ENCODE measurements around the gene NTN4.

The NTN4 gene

DNA sequence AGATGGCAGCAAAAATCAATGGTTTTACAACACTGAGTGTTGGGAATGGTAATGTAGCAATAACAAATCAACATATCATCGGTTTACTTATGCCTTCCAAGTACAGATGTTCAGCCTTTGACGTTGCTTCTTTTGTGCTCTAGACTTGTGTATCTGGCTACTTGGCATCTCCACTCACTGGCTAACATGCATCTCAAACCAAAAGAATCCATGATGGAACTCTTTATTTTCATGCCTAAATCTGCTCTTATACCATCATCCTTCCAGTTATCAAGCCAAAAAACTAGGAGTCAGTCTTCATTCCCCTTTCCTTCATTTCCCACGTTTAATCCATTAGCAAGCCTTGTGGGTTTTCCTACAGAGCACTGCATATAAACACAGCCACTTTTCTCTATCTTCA is 150.0 kb downstream of the NTN4 start:
- Histone ChIP-seq H3K4me3 (ENCODE audit: low read length) (no peak overlapping the region), H3K36me3 (ENCODE audit: control insufficient read depth, low read length) (no peaks in the 10 kb centered on the region), H3K4me1 (ENCODE audit: control insufficient read depth, low read length) (no peaks in the 10 kb centered on the region), H3F3A (ENCODE audit: control insufficient read depth, insufficient read depth) (no peaks in the 10 kb centered on the region), H3K9me3 (ENCODE audit: control insufficient read depth, insufficient read depth, low read length) (no peaks in the 10 kb centered on the region), H3K27ac (ENCODE audit: low read depth, low read length) (no peak overlapping the region), H3K27me3 (ENCODE audit: control insufficient read depth, low read length) (0 out of 2 replicates have a peak, but pooled peaks cover 2% of the 10 kb centered on the region), H3K9me2 (replicated peaks; ENCODE audit: control insufficient read depth, low read length) (no peaks in the 10 kb centered on the region), H3K4me2 (ENCODE audit: low read length) (no peak overlapping the region), H4K20me1 (ENCODE audit: control insufficient read depth, insufficient read depth, low read depth, low read length) (no peaks in the 10 kb centered on the region), H3K79me2 (ENCODE audit: control insufficient read depth, low read length) (no peaks in the 10 kb centered on the region)
- TF ChIP-seq EZH2phosphoT487 (IDR thresholded peaks at IDR 0.05; ENCODE audit: borderline replicate concordance, low read length): no peak
- TF ChIP-seq, protein P1, sequence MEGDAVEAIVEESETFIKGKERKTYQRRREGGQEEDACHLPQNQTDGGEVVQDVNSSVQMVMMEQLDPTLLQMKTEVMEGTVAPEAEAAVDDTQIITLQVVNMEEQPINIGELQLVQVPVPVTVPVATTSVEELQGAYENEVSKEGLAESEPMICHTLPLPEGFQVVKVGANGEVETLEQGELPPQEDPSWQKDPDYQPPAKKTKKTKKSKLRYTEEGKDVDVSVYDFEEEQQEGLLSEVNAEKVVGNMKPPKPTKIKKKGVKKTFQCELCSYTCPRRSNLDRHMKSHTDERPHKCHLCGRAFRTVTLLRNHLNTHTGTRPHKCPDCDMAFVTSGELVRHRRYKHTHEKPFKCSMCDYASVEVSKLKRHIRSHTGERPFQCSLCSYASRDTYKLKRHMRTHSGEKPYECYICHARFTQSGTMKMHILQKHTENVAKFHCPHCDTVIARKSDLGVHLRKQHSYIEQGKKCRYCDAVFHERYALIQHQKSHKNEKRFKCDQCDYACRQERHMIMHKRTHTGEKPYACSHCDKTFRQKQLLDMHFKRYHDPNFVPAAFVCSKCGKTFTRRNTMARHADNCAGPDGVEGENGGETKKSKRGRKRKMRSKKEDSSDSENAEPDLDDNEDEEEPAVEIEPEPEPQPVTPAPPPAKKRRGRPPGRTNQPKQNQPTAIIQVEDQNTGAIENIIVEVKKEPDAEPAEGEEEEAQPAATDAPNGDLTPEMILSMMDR (IDR thresholded peaks at IDR 0.05; ENCODE audit: low read depth, low read length, poor library complexity, severe bottlenecking): no peak

DNA sequence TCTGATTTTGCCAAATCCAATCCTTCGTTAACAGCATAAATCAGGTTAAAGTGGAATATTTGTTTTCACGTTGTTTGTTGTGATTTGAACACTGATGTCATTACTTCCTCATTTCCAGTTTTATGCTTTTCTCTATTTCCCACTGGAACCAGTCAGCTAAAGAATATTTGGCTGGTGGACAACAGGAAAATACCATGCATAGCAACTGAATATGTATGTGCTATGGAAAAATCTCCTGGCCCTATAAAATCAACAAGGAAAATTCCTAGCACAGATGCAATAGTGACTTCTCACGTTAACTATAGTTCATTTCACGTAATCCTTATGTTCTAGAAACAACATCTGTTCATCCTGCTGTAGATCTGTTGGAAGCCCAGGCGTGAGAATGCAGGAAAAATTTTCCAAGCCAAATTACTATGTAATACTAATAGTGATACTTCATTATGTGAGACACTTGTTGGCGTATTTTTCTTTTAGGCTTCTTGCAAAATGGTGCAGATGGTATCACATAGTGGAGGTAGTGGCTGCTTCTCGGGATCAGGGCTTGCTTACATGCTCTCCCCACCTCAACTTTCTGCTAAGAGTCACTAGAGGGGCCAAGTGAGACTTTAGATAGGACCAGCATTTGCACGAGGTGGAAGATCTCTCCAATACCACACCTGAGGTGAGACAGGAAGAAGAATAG is 153.0 kb downstream of the NTN4 start:
- TF ChIP-seq EZH2phosphoT487 (IDR thresholded peaks at IDR 0.05; ENCODE audit: borderline replicate concordance, low read length): no peak
- TF ChIP-seq, protein P1 (IDR thresholded peaks at IDR 0.05; ENCODE audit: low read depth, low read length, poor library complexity, severe bottlenecking): no peak
- no peak overlapping the region for H3K27ac ChIP-seq (ENCODE audit: low read depth, low read length)
- no peak overlapping the region for H3K4me3 ChIP-seq (ENCODE audit: low read length)
- no peaks in the 10 kb centered on the region for H3K4me1 ChIP-seq (ENCODE audit: control insufficient read depth, low read length)
- H3F3A ChIP-seq (ENCODE audit: control insufficient read depth, insufficient read depth): no peaks in the 10 kb centered on the region
- H3K27me3 ChIP-seq (ENCODE audit: control insufficient read depth, low read length): 0 out of 2 replicates have a peak, but pooled peaks cover 2% of the 10 kb centered on the region
- no peaks in the 10 kb centered on the region for H3K9me2 ChIP-seq (replicated peaks; ENCODE audit: control insufficient read depth, low read length)
- H3K79me2 ChIP-seq (ENCODE audit: control insufficient read depth, low read length): no peaks in the 10 kb centered on the region
- H3K9me3 ChIP-seq (ENCODE audit: control insufficient read depth, insufficient read depth, low read length): no peaks in the 10 kb centered on the region
- no peak overlapping the region for H3K4me2 ChIP-seq (ENCODE audit: low read length)
- H3K36me3 ChIP-seq (ENCODE audit: control insufficient read depth, low read length): no peaks in the 10 kb centered on the region
- no peaks in the 10 kb centered on the region for H4K20me1 ChIP-seq (ENCODE audit: control insufficient read depth, insufficient read depth, low read depth, low read length)

DNA sequence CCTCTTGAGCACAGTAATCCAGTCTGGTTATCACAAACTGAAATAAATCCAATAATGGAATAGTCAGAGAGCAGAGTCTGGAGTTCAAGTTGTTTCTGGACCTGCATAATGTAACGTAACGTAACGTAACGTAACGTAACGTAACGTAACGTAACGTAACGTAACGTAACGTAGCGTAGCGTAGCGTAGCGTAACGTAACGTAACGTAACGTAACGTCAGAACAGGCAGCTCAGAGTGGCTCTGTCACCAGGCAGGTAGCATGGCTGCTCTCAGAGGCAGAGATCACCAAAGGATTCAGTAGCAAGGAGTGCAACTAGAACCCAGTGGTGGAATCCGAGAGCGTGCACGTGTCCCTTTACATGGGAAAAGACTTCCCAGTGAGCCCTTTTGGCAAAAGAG is 153.6 kb downstream of the NTN4 start:
- Histone ChIP-seq H3K27ac (ENCODE audit: low read depth, low read length) (no peak overlapping the region), H3K4me2 (ENCODE audit: low read length) (no peak overlapping the region), H3K79me2 (ENCODE audit: control insufficient read depth, low read length) (no peaks in the 10 kb centered on the region), H3K27me3 (ENCODE audit: control insufficient read depth, low read length) (0 out of 2 replicates have a peak, but pooled peaks cover 2% of the 10 kb centered on the region), H3F3A (ENCODE audit: control insufficient read depth, insufficient read depth) (no peaks in the 10 kb centered on the region), H4K20me1 (ENCODE audit: control insufficient read depth, insufficient read depth, low read depth, low read length) (no peaks in the 10 kb centered on the region), H3K36me3 (ENCODE audit: control insufficient read depth, low read length) (no peaks in the 10 kb centered on the region), H3K4me1 (ENCODE audit: control insufficient read depth, low read length) (no peaks in the 10 kb centered on the region), H3K9me3 (ENCODE audit: control insufficient read depth, insufficient read depth, low read length) (no peaks in the 10 kb centered on the region), H3K9me2 (replicated peaks; ENCODE audit: control insufficient read depth, low read length) (no peaks in the 10 kb centered on the region), H3K4me3 (ENCODE audit: low read length) (no peak overlapping the region)
- no peak for TF ChIP-seq EZH2phosphoT487 (IDR thresholded peaks at IDR 0.05; ENCODE audit: borderline replicate concordance, low read length)
- TF ChIP-seq, protein P1 (IDR thresholded peaks at IDR 0.05; ENCODE audit: low read depth, low read length, poor library complexity, severe bottlenecking): no peak

All from DOHH2 (cell line).